Spinal cord (tissue), 10 donors: ENCODE results near the gene WWOX. TPM values are rescaled to one million over a fixed set of nuclear protein-coding genes. Genes with fewer than 3 reads are reported as not detected.
A peak's percentile ranks its signal among the peaks of the same experiment; 100 is the strongest.

ENCODE experiments used
- DNase-seq, 6 donors: peaks; one replicate each; pipeline versions ENCODE4 v3.0.0 to v3.0.0-alpha.2; 2013 to 2015; ENCODE audit warnings: low spot score in 6 of 6, low read depth in 4 of 6
- H3K27ac ChIP-seq: one replicate; pipeline ENCODE4 v1.5.1; 2013; ENCODE audit warnings: low read depth, low read length, control low read depth
- H3K27me3 ChIP-seq: one replicate; pipeline ENCODE4 v1.6.1; 2013; ENCODE audit warnings: low read length; ENCODE audit not compliant: control insufficient read depth, insufficient read depth
- H3K36me3 ChIP-seq: one replicate; pipeline ENCODE4 v1.6.1; 2013; ENCODE audit warnings: low read length; ENCODE audit not compliant: control insufficient read depth, insufficient read depth
- H3K4me1 ChIP-seq: one replicate; pipeline ENCODE4 v1.6.1; 2013; ENCODE audit warnings: low read length; ENCODE audit not compliant: control insufficient read depth, insufficient read depth
- H3K4me3 ChIP-seq: one replicate; pipeline ENCODE4 v1.5.1; 2013; ENCODE audit warnings: low read depth, low read length, control low read depth
- H3K9me3 ChIP-seq: one replicate; pipeline ENCODE4 v1.6.1; 2013; ENCODE audit warnings: low read length; ENCODE audit not compliant: control insufficient read depth, insufficient read depth
- WGBS: methylation state at CpG from one replicate; pipeline ENCODE4 v1.1.5; 2013; ENCODE audit warnings: missing lambda C conversion rate; ENCODE audit not compliant: insufficient coverage; 5-methylcytosine and 5-hydroxymethylcytosine counted together
- polyA plus RNA-seq, 2 donors: library from polyadenylated mRNA; unstranded; fragments of 120-200 nt; gene quantifications; one replicate each; pipeline ENCODE4 v1.2.1, GENCODE V29; 2013; ENCODE audit not compliant: insufficient read length in 2 of 2
- total RNA-seq, 2 donors: library from RNA; depleted of rRNA in 1 of 2; stranded (reverse); fragments of 120-200 nt in 1 of 2; fragments of >200 nt in 1 of 2; gene quantifications; one replicate each; pipeline versions ENCODE4 v1.2.3 to v1.2.4, GENCODE V29; 2013 to 2014
- donor health status: healthy.

The WWOX gene
- total and polyA plus RNA-seq, 4 donors: 27.5 to 51.5 (median 32.5) TPM

DNA sequence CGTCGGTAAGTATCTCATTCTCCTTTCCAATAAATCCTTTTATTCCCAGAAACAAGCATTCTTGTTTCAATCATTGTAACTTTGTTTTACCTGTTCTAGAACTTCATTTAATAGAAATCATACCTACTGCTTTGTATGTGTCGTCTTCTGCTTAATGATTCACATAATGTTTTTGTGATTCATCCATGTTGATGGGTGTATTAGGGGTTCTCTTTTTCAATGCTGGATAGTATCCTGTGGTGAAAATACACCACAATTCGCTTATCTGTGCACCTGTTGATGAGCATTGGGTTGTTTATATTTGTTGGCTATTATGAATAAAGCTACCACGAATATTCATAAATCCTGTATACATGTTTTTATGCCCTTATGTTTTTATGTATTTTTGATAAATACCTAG, 797.8 kb downstream of the WWOX start:
- Histone ChIP-seq H3K4me3 (no peak overlapping the region), H3K9me3 (no peaks in the 10 kb centered on the region), H3K4me1 (peaks cover 4% of the 10 kb centered on the region), H3K27me3 (no peaks in the 10 kb centered on the region), H3K36me3 (no peaks in the 10 kb centered on the region), H3K27ac (no peak overlapping the region)
- DNase-seq: no peak
- no CpG with 5 or more reads among the region's 5 CpGs for WGBS

DNA sequence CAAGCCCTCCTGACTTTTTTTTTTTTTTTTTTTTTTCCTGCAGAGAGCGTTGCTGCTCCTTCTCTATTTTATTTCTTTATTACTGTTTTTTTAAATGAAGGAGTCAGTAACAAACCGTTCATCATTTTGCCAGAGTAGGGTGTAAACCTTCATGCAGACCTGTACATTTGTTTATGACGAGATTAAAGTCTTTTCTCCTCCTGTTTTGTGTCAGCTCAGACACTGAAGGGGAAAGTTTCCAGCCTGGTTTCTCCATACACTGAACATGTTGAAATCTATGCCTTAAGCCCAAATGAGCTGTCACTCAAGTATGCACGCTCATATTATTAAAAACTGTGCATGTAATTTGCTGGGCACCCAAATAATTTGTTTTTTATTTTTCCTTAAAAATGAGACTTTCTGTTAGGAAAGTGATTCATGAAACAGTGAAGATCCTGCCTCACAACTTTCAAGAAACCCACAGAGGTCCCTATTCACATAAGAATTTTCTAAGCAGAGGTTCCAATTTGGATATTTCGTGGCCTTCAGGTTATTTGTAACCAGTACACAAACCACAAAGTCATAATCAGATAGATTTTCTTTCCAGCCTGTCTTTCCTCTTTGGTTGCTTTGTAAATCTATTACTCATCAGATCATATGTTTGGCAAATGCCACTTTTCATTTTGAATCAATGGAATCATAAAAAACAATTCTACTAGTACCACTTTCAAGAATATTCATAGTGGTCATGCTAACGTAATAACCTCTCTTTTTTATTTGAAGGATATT, 800.8 kb downstream of the WWOX start:
- Histone ChIP-seq H3K36me3 (no peaks in the 10 kb centered on the region), H3K4me1 (peaks cover 6% of the 10 kb centered on the region), H3K4me3 (no peak overlapping the region), H3K27ac (no peak overlapping the region), H3K9me3 (no peaks in the 10 kb centered on the region), H3K27me3 (no peaks in the 10 kb centered on the region)
- DNase-seq: no peak
- WGBS: 80% methylated on average over 1 of the region's 6 CpGs

DNA sequence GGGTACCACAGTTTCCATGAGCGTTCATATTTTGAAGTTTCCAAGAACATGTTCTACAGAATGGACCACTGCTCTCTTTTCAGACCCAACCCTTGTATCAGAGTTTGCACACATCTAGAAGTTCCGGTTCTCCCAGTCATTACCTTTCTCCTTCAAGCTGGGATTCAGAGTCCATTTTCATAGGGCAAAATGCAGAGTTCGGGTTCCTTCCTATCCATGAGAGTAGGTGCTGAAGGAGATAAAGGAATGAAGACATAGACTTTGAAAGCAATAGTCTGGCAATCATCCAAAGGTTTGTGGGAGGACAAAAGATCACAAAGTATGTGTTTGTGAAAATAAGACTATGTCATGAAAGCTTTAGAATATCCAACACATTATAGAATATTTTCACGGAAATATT, 801.5 kb downstream of the WWOX start:
- H3K36me3 ChIP-seq: no peaks in the 10 kb centered on the region
- peaks cover 6% of the 10 kb centered on the region for H3K4me1 ChIP-seq
- no peak overlapping the region for H3K4me3 ChIP-seq
- H3K27me3 ChIP-seq: no peaks in the 10 kb centered on the region
- no peak overlapping the region for H3K27ac ChIP-seq
- WGBS: 100% methylated on average over 2 of the region's 4 CpGs
- no peaks in the 10 kb centered on the region for H3K9me3 ChIP-seq
- no peak for DNase-seq

DNA sequence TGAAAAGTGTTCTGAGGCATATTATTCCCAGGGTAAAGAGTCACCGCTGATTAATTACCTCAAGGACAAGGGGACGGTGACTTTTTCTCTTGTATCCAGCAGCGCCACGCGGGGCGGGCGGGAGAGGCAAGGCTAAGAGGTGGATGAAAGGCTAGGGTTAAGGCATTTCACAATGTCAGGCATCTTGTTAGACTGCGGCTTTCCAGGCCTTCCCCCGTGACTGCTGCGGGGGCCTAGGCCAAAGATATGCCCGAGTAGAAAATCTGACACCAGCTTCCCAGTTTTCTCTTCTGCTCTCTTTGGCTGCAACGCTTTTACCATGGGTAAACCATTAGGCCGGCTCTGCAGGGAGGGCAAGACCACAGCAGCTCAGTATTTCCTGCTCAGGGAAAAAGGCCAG, 802.9 kb downstream of the WWOX start:
- DNase-seq: no peak
- Histone ChIP-seq H3K4me1 (peaks cover 6% of the 10 kb centered on the region), H3K27me3 (no peaks in the 10 kb centered on the region), H3K27ac (no peak overlapping the region), H3K4me3 (no peak overlapping the region), H3K9me3 (no peaks in the 10 kb centered on the region), H3K36me3 (no peaks in the 10 kb centered on the region)
- 64% methylated on average over 13 of the region's 13 CpGs for WGBS

DNA sequence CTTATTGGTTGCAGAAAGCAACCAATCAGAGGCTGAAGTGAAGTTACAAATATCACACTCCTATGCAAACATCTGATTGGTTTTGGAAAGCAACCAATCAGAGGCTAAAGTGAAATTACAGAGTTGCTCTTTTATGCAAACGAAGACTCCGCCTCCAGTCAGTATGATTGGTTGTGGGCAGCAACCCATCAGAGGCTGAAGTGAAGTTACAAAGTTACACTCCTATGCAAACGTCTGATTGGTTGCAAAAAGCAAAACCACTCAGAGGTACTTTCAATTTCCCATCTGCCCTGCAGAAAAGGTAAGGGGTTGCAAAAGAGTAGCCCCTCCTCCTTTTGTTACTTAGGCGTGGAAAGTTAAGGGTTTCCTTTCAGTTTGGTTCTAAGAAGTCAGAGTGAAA, 803.8 kb downstream of the WWOX start:
- Histone ChIP-seq H3K36me3 (no peaks in the 10 kb centered on the region), H3K4me3 (no peak overlapping the region), H3K9me3 (no peaks in the 10 kb centered on the region), H3K27me3 (no peaks in the 10 kb centered on the region), H3K27ac (no peak overlapping the region), H3K4me1 (peaks cover 6% of the 10 kb centered on the region)
- no CpG with 5 or more reads among the region's 4 CpGs for WGBS
- DNase-seq: no peak

DNA sequence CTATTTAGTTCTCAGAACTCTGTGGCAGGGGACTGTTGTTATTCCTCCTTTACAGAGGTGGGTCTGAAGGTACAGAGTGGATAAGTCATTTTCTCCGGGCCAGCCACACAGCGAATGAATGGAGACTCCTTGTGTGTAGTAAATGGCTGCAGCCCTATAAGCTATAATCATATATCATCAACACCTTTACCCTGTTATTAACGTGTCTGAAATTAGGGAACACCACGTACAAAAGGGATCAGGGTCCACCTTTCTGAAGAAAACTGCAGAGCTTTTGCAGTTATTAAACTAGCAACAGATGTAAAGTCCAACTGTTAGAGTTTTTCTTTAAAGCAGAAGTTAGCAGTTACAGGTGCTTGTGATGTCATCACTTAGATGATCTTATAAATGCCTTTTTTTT, 804.4 kb downstream of the WWOX start:
- no peak overlapping the region for H3K4me3 ChIP-seq
- H3K27ac ChIP-seq: no peak overlapping the region
- peaks cover 6% of the 10 kb centered on the region for H3K4me1 ChIP-seq
- no peaks in the 10 kb centered on the region for H3K9me3 ChIP-seq
- DNase-seq: no peak
- no peaks in the 10 kb centered on the region for H3K27me3 ChIP-seq
- no peaks in the 10 kb centered on the region for H3K36me3 ChIP-seq
- no CpG with 5 or more reads among the region's 4 CpGs for WGBS

DNA sequence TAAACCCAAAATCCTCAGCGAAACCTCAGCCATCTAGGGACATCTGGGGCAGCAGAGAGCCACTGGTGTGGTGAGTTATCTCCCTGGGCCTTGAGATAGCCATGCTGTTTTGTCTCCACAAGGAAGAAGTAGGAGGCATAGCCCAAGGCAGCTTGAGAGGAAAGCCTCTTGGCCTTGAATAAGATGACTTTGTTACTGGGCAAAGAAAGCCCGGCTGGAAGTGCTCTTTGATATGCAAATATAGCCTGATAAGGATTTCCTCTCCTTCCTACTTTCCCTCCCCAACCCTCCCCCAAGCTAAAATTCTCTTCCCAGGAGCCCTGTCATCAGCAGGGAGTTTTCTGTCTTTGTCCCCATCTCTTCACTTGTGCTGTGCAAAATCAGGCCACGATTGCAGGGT, 806.7 kb downstream of the WWOX start:
- Histone ChIP-seq H3K27ac (no peak overlapping the region), H3K27me3 (no peaks in the 10 kb centered on the region), H3K4me1 (peaks cover 6% of the 10 kb centered on the region), H3K36me3 (no peaks in the 10 kb centered on the region), H3K4me3 (no peak overlapping the region), H3K9me3 (no peaks in the 10 kb centered on the region)
- no peak for DNase-seq
- WGBS: 80% methylated on average over 1 of the region's 3 CpGs

DNA sequence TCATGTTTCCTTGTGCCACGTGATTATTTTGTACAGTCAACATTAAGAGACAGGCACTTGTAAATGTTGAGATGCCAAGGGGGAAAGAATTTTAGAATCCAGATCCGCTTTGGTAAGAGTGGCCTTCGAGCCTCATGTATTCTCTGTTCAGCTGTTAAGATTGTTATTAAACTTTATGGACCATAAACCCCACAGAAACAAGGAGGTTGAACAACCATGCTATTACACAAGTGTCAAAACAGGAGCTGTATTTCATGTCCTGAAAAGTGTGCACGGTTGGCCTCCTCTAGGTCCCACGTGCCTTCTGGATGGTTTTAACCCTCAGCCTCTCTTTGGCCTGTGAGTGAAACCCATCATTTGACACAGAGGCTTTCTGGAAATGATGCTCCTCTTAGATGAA, 809.8 kb downstream of the WWOX start:
- peak in 1 of 6 donors; percentile 43 for DNase-seq
- H3K27me3 ChIP-seq: no peaks in the 10 kb centered on the region
- H3K27ac ChIP-seq: no peak overlapping the region
- 29% methylated on average over 2 of the region's 5 CpGs for WGBS
- H3K9me3 ChIP-seq: no peaks in the 10 kb centered on the region
- H3K4me1 ChIP-seq: no peaks in the 10 kb centered on the region
- H3K4me3 ChIP-seq: no peak overlapping the region
- H3K36me3 ChIP-seq: no peaks in the 10 kb centered on the region

DNA sequence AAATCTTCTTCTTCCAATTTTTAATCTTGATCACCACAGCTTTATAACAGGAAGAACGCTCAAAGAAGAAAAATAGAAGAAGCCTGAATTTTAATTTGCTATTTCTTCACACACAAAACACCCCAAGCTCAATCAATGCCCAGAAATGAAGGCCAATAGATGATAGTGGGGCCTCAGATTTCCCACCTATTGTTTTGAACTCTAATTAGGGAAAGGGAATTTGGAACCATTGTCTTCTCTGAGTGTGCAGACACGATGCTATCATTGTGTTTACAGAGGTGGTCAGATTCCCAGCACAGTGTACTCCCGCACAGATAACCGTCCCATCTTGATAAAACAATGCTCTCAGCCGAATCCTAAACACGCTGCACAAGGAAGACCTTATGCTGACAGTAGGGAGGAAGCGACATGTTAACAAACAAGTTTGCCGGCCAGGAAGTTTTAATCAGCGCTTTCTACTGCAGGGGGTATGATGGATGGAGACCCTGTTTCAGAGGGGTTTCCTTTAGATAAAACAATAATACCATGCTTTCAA, 816.4 kb downstream of the WWOX start:
- no peak for DNase-seq
- Histone ChIP-seq H3K36me3 (no peaks in the 10 kb centered on the region), H3K4me1 (no peaks in the 10 kb centered on the region), H3K27ac (no peak overlapping the region), H3K4me3 (no peak overlapping the region), H3K27me3 (no peaks in the 10 kb centered on the region), H3K9me3 (no peaks in the 10 kb centered on the region)
- WGBS: 68% methylated on average over 3 of the region's 9 CpGs

DNA sequence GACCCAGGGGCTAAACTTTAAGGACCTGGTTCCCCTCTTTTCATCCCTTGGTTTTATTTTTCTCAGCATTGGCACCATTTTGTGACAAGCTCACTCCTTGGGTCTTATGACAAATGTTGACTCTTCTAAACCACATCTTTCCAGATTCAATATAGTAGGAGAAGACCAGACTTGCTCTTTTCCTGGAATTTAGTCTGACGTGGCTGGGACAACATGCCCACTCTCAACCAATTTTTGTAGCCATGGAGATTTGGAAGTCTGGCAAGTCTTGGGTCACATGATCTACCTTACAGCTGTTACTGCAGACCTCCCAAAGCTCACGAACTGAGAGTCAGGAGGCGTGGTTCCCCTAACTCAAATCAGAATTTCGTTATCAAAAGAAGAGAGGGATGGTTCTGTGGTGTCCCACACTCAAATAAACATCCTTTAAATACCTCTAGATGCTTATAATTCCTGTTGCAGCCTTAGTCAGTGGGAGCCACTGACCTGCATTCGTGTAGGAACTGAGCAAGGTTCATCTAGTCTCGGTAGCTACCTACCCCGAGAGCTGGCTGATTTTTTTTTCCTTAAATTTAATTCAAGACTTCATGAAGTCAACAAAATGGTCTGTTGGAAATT, 817.6 kb downstream of the WWOX start:
- no peaks in the 10 kb centered on the region for H3K9me3 ChIP-seq
- H3K36me3 ChIP-seq: no peaks in the 10 kb centered on the region
- no peak for DNase-seq
- no peaks in the 10 kb centered on the region for H3K4me1 ChIP-seq
- no peaks in the 10 kb centered on the region for H3K27me3 ChIP-seq
- no peak overlapping the region for H3K4me3 ChIP-seq
- WGBS: 83% methylated on average over 2 of the region's 7 CpGs
- no peak overlapping the region for H3K27ac ChIP-seq
